Inflammatory macrophage (primary cell): Measurements from ENCODE around the gene PAX3.

ENCODE experiments used
- DNase-seq, 2 donors: peaks; one replicate each; pipeline ENCODE4 v3.0.0-alpha.2; 2020 to 2022

Gene PAX3

DNA sequence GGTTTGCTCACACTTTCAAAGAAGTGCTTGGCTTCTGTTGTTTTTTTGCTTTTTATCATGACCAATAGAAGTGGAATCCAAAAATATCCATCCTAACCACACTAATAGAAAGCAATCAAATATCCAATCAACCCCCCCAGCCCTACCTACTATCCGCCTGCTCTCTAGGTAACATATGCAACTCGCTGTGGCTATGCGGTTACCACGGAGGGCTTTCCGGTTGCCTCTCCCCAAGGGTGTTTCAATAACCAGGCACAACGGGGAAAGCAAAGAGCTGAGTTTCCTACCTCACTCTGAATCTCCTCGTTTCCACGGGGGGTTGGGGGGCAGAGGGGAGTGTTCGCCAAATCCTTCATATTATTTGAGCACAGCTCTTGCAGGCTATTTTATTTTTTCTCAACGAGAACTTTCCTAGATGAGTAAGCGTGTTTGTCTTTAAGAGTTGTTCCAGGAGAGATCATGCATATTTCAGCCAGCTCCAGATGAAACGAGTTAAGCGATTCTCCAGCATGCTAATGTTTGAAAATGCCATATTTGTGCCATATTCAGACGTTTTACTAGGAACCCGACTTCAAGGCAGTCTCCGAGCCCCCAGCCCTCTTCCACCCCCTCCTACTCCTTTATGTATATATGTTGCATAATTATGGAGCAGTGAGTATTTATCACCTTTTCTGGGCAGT, 30.3 kb downstream of the PAX3 start:
- no peak for DNase-seq

DNA sequence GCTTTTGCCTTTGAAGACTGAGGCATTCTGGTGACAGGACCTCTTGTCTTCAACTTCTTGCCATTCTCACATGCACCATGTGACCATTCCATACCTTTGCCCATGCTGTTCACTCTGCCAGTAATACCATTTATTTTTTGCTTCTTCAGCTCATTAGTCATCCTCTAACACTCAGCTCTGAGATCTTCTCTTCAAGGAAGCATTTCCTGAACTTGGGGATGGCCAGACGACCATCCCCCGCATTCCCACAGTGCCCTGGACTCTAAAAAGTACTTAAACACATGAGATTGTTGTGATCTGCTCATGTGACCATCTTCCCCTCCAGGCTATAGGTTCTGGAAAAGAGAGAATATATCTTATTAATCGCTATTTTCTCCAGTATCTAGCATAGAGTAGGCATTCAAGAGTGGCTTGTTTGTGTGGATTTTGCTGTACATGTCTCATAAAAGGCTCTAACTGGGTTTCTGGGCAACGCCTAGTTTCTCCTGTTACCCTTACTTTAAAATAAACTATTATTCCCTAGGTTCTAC, 33.9 kb downstream of the PAX3 start:
- no peak for DNase-seq

DNA sequence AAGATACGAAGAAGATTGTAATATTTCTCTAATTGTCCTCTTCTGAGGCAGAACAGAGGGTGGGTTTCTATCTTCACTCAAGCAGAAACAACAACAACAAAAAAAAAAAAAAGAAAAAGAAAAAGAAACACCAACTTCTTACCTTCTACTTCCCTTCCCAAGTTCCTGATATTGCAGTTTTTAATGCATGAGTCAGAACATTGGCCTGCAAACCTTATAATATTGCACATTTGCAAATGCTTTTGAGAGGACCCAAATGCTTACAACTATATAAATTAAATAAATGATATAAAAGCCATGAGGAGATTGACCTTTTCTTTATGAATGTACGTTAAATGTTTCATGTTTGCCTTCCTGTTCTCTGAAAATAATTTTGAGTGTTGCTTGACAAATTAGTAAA, 37.3 kb downstream of the PAX3 start:
- DNase-seq = no peak

DNA sequence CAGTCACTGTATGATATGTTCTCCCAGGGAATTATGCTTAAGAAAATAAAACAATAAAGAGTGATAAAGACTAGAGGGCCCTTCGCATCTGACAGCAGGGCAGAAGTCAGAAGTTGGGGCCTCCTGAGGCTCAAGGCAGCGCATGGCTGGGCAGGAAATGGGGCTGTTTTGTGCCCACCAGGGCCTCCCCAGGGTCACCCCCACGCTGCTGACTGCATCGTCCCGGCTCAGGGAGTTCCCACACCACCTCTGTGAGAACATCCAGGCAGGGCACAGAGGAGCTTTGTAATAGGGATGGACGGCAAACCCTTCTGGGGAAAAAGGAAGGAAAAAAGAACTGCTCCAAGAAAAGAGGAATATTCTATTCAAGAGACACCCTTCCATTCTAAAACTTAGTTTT, 41.2 kb downstream of the PAX3 start:
- no peak for DNase-seq

DNA sequence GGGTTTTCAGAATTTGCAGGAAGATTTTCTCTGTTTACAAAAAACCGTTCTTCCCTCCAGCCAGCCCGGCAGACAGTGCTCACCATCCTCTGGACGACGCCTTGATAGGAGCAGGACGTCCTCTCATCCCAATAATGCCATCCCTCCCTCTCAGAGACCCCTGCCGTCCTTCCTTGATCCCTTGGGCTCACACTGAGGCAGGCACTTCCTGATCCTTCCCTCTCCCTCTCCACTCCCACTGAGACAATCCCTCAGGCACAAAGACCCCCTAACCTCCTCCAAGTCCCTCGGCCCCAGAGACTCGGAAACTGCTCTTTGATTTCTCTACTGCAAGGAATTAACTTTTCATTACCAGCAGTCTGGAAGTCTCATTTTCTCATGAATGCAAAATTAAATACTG, 42.5 kb downstream of the PAX3 start:
- no peak for DNase-seq

DNA sequence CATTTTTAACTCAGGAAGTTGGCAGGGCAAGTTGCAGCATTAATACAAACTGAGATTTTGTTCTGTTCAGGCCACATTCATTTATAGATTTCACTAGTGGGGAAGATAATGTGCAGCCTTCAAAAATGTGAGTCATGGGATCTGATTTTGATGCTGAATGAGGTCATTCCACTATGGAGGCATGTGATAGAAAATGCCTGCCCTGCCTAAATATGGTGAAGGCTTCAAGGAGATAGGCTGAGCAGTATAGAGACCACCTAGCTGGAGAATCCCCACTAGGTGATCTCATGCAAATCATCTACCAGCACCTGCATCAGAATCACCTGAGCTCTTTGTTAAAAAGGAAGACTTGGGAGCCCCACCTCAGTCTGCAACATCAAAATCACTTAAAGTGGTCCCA, 43.7 kb downstream of the PAX3 start:
- no peak for DNase-seq

DNA sequence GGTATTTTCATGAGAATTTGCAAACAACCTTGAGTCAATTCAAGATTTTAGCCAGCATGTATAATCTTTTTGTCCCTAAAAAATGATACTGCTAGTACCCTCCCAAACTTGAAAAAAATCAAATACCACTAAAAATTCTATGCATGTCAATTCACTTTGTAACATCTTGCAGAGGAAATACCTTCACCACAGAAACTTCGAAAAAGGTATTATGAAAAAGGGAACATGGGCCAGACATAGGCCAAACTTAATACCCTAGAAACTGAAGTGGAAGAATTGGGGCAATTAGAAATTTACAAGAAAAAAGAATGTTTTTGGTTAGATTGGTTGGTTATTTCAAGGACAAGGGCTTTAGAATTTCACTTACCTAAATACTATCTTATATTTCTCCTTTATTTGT, 48.5 kb downstream of the PAX3 start:
- no peak for DNase-seq

DNA sequence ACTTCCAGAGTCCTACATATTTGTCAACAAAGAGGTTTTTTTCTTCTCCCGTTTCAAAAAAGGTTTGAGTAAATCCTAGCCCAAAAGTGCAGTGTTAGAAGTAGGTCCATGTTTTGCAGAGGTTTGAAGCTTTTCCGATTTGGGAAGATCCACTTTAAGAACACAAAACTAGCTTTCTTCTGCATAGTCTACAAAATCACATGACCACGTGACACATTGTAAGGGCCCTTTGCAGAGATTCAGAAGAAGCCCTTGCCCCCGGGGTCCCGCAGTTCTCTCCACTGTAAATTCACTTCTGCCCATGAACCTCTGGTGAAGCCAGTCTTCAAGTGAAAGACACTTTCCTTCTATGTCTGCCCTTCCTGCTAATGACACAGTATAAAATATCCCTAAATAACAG, 49.4 kb downstream of the PAX3 start:
- DNase-seq = no peak

DNA sequence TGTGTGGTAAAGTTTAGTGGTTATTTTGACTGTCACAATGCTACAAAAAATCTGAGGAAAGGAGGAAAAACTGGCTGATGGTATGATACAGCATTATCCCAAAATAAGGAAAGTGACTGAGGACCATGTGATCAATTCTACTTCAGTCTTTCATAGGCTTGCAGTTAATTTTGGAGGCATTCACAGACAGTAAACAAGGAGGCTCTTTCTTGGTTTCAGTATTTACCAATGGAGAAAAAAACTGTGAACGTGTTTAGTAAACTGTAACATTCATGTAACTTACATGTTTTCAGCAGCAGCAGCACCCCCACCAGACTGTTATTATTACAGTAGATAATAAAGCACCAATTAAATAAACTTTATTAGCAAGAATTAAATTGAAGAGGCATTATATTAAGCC, 50.0 kb downstream of the PAX3 start:
- DNase-seq = no peak

DNA sequence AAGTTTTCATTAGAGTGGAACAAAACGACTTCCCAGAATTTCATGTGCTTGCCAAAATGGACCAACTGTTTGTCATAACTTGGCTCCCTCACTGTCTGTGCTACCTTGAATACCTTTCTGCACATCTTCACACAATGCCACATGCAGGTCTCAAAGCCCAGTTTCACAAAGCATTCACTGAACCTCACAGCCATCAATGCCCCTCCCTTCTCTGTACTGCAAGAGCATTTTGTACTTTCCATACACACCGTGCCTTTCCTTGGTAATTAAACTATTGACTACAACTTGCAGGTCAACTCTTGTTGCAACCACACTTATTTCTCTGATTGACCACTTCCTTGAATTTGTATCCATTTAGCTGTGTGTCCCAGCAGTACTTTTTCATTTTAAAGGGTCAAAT, 50.5 kb downstream of the PAX3 start:
- no peak for DNase-seq

DNA sequence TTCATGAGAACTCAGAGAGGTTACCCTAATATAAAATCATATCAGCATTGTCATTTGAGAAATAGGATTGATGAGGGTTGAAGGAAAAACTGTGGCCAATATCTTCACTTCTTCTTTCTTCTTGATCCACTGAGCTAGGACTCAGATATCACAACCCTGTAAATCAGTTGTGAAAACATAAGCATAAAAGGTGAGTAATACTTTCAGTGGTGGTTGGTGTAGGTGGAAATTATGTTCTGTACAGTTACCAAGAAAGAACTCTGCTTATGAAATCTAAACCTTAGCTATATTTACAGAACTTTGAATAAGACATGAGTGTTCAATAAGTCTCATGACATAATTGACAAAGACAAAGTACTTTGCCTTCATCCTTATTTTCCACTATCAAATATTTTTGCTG, 56.3 kb downstream of the PAX3 start:
- DNase-seq = no peak

DNA sequence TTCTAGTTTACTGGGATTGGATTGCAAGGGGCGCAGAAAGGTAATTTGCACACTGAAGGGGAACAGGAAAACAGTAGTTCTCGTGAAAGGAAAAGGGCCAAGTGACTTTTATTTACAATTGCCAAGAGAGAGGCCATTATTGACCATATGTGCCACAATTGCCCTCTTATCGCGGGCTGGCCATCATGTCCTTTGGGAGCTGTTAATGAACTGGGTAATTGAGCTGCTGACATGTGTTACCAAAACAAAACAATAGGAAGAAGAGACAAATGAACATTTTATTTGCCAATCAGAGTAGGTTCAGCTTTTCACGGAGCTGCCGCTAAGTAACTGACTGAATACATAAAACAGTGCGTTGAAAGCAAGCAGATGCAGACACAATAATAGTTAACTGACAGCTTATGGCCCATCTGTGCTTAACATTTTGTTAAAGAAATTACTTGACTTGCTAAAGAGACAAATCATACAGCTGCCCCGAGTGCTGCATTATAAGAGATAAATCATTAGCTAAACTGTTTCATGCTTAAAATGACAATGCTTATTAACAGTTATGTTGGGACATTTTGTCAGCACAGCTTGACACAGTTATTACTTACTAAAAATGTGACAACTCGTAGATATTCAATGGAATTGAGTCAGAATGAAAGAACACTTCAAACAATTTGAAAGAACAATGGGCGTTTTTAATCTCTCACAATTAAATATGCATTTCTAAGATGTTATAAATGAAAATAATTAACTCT, 57.5 kb downstream of the PAX3 start:
- no peak for DNase-seq

DNA sequence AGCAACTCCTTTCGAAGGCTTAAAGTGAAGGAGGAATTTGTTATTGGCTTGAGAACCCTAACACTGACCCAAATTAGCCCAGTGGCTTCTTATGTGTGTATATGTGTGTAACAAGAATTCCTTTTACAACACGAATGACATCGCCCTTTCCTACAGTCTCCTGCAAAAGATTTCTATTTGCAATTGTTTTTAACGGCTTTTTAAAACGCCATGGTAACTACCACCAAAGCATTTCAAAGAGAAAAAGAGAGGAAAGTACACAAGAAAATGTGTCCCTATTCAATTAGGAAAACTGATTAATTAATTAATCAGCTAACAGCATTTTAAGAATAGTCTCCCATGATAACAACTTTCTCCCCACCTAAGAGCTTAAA, 58.1 kb downstream of the PAX3 start:
- DNase-seq = no peak

DNA sequence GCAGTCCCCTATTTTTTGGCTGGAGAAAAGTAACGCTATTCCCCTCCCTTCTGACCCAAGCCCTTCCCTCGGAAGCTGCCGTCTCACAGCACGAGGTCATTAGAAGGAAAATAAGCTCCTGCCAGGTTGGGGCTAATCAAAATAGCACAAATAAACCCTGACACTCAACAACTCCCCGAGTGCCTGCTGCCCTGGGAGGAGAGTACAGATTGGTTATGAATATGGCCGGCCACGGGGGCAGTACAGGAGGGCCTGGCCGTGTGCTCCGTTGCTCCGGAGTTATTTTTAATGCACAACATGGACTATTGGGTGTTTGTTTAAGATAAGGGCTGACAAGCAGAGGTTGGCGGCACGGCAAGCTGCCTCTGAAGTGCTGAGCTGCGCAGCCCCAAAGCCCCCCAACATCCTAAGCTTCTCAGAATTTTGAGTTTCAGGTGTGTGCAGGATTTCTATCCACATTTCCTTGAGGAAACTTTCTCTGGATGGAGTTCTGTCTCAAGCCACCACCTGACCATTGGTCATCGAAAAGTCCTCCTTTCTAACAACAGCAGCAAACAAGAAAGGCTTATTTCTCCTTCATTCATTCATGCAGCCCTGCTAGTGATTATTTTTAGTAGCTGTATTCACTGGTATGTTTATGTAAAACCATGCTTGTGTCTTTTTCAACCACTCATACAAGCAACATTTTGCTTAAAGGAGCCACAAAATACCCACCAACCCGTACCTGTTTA, 58.7 kb downstream of the PAX3 start:
- DNase-seq = no peak

DNA sequence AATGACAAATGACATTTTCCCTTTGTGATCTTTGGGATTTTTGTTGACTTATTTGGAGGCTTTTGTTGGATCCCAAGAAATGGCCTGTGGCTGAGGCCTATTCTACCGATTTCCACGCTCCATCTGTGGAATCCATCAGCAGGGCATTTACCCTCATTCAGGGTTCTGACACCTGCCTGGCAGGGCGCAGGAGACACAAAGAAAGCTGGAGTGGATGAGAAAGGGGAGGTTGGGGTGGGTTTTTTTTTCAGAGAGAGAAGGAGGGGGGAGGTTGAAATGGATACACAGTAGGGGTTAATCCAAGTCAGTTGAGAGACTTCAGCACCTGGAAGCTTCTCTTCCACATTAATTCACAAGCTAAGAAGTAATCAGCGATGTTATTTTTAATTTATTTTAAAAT, 59.7 kb downstream of the PAX3 start:
- no peak for DNase-seq

DNA sequence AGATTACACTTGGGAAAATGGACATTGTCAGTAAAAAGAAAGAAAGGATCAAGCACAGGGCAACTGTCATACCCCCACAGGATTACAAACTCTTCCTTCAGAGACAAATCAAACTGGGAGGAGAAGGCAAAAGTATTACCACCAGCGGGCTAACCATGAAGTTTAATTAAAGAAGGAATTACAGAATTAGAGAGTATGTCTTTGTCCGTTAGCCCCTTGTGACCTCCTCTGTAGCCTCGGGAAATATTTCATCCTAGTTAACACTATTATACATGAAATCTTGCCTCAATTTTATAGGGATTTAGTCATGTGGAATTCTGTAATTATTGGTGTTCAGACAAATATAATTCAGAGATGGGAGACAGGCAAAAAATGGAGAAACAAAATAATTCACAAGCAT, 60.7 kb downstream of the PAX3 start:
- no peak for DNase-seq

DNA sequence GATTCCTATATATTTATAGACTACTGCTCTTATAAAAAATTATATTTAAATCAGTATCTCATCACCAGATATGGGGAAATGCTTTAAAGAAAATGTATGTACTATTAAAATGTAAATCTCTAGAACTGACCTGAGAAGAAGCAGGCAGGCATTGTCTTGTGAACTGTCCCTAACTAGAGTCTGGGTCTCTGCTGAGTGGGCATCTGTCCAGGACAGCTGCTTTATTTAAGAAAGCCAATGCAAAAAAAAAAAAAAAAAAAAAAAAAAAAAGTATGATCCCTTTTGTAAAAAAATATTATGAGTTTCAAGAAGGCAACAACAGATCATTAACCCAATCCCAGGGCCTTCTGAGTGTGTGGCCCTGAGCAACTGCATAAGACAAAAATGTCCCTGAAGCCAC, 66.0 kb downstream of the PAX3 start:
- DNase-seq = no peak

DNA sequence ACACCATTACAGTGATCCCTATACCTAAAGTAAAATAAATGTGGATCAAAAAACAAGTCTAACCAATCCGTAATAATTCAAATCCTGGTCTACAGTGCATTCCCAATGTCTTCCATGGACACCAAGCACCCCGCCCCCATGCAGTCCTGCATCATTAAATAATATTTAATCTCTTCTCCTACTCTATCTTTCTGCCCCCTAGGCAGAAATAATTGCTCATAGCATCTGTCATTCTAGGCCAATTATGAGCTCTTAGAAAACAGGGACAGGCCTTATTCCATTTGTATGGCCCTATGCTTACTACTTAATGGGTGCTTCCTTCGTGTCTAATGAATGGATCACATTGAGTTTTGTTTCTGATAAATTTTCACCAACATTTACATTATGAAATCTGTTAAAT, 66.4 kb downstream of the PAX3 start:
- DNase-seq = no peak

DNA sequence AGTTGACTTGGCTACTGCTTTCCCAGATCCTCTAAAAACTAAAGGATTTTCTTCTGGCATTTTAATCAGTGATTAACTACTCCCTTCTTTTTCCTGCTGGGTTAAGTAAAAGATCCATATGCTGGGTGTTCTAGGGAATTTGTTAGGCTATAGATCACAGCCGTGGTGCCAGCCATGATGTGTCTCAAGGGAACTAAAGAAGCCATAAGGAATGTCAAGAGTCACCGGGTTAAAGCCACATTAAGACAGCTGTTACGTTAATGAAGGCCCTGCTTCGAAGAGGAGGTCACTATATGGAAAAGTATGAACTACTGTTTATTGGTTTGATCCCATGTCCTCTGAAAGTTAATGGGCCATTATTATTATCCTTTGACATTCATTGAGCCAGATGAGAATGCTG, 70.7 kb downstream of the PAX3 start:
- DNase-seq = no peak

DNA sequence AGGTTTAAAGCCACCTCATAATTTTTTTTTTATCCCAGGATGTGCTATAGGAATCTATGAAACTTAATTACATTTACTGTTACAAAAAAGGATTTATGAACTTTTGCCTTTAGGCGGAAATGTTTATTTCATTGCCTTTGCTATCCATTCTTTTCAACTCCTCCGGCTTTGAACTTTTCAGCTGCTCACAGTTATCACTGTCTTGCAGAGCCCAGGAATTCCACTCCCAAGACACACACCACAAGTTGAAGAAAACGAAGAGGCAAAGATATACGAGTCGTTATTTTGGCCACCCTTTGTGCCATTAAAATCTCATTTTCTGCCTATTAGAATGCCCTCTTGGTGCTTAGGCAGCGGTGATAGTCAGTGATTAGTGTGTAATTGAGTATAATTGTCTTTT, 80.0 kb downstream of the PAX3 start:
- DNase-seq = no peak

DNA sequence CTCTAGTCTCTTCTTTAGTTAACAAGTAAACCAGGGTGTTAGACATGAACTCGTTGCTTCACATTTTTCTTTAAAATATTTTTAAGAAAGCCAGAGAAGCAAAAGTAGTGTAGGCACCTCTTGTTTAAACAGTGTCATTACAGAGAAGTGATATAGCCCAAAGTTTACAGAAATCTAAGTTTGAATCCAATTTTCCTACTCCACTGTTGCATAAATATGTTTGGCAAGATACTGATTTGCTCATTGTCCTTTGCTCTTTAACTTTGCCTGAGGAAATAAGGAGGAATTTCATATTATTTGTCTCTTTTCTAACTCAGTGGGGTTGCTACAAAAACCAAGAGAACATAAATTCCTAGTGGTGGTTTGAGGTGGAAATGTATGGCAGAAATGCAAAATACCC, 81.1 kb downstream of the PAX3 start:
- no peak for DNase-seq

DNA sequence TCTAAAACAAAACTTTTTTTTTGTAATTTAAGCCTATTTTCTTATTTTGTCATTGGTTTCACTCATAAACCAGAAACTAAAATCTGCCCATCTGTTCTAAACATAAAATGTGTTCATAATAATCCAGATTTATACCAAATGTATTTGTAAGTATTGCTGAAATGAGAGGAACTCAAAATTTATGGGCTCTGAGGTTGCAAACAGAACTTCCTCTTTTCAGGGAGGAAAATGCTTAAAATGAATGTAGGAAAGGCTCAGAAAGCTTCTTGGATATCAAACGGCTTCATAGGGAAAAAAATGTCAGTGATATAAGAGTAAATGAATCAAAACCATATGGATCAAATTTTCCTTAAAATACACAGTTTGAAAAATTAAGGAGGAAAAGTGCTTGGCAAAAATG, 83.9 kb downstream of the PAX3 start:
- no peak for DNase-seq

DNA sequence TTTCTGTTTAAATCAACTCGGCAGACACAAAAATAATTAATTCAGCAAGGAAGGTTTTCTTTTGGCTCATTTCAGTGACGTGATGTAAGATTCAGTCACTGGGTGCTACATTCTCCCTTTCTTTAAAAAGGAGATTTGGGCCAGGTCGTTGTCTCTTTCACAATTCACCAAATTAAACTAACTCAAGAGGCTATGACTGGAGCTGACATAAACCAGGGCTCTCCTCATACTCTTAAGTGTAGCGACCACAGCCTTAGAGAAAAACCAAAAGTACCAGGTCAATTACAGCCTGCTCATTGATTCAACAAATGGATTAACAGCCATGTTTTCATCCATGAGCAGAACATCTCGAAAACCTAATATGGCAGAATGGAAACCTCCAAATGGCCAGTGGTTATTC, 85.7 kb downstream of the PAX3 start:
- DNase-seq = no peak

DNA sequence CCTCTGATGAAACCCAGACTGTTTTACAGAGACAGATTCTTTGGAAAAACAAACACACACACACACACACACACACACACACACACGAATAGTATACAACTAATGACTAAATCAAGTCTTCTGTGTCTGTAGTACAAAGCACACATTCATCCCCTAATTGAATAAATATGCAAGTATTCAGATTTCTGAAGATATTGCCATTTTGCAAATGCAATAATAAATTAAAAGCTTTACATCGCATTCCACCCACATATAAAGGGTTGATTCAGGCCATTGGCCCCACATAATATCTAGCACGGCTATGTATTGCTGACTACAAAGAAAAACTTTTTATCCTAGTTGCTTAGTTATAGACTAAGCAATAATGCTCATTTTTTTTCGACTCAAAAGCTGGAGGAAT, 86.2 kb downstream of the PAX3 start:
- no peak for DNase-seq
